ENCODE results near the gene KNL1. TPM values are rescaled to one million over a fixed set of nuclear protein-coding genes. Genes with fewer than 3 reads are reported as not detected.

Gene KNL1
- total and polyA plus RNA-seq, 10 of the 15 experiments (the other 5 are each of a cell fraction or from before 2014, with no cell fraction given), result 10.9 to 55.5 (median 28.4) TPM

DNA sequence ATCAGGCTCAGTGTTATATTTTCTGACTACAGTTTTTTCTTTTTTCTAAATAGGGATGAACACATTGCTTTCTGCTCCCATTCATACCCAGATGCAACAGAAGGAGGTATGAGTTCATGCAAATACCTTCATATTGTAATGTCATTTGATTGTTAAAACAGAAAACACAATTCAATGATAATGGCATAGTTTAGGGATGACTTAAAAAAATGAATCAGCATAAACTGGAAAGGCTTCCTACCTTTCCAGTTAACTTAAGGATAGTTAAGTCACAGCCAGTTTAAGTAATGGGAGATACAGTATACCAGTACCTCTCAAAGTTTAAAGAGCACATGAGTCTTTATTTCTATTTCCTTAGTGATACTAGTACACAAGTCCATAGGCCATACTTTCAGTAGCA is 24.9 kb downstream of the KNL1 start:
- H3K4me1 ChIP-seq (ENCODE audit: control insufficient read depth, insufficient read depth, low read length), result no peaks in the 10 kb centered on the region
- no peak for FAIRE-seq
- ChIA-PET SMC1A (ENCODE audit: uncharacterized antibody, unreplicated experiment) (no interaction called here), POLR2A (no interaction called here), CTCF (no interaction called here), RAD21 (ENCODE audit: unreplicated experiment) (no interaction called here)
- no peaks in the 10 kb centered on the region for H3K27me3 ChIP-seq (replicated peaks in 1 of 2; ENCODE audit: control insufficient read depth in 2 of 2, insufficient read depth in 2 of 2, low read length in 1 of 2)
- DNase-seq (ENCODE audit: low read depth, low spot score), result no peak
- intact Hi-C loops (cut with micrococcal nuclease; ENCODE audit: unreplicated experiment) (no loop called here), in situ Hi-C loops (cut with MboI) (no loop called here)
- no peaks in the 10 kb centered on the region for H3K9me3 ChIP-seq (replicated peaks; ENCODE audit: control insufficient read depth, insufficient read depth, low read length)
- TF ChIP-seq TCF3 (IDR thresholded peaks at IDR 0.05; ENCODE audit: borderline replicate concordance, insufficient read depth, low read depth, low read length), result no peak
- TF ChIP-seq PAX8 (IDR thresholded peaks at IDR 0.05), result no peak
- TF ChIP-seq RBBP5 (conservative IDR thresholded peaks at IDR 0.05), result no peak
- TF ChIP-seq USF2 (IDR thresholded peaks at IDR 0.05; ENCODE audit: borderline replicate concordance, low read depth, low read length), result no peak
- TF ChIP-seq RB1 (IDR thresholded peaks at IDR 0.05; ENCODE audit: borderline replicate concordance), result no peak
- no TSS peak for BruUV-seq (replicated peaks)
- no peak overlapping the region for H3K4me3 ChIP-seq
- H3K27ac ChIP-seq (ENCODE audit: control insufficient read depth, insufficient read depth), result no peak overlapping the region
- H3K36me3 ChIP-seq (ENCODE audit: control insufficient read depth in 2 of 2, insufficient read depth in 2 of 2, low read length in 1 of 2), result peaks cover 0 to 14% of the 10 kb centered on the region in 2 experiments; a peak in 3 of 4 replicates
- no peak for ATAC-seq
- no peak overlapping the region for H3K4me2 ChIP-seq (ENCODE audit: control insufficient read depth, insufficient read depth)
- no peak overlapping the region for H2AFZ ChIP-seq (ENCODE audit: control insufficient read depth, low read depth, low read length)
- H3K9ac ChIP-seq (ENCODE audit: control insufficient read depth, insufficient read depth, low read length), result no peak overlapping the region
- no peaks in the 10 kb centered on the region for H3K79me2 ChIP-seq (ENCODE audit: control insufficient read depth, insufficient read depth, low read length)
- H4K20me1 ChIP-seq (ENCODE audit: control insufficient read depth, insufficient read depth), result no peaks in the 10 kb centered on the region

- WGBS (ENCODE audit: insufficient coverage, insufficient replicate concordance, low lambda C conversion rate, missing lambda C conversion rate), result 100% methylated on average over 2 of the region's 2 CpGs
- ChIA-PET SMC1A (ENCODE audit: uncharacterized antibody, unreplicated experiment) (interaction anchor here (0.6 to 2.4 kb wide), 6 partner anchors 18 to 104 kb away, joined by 3 to 7 read pairs (median 3); partner anchors contain the start of gene CCDC32), RAD21 (ENCODE audit: unreplicated experiment) (no interaction called here), POLR2A (no interaction called here), CTCF (interaction anchor here (0.8 to 2.9 kb wide), 3 partner anchors 14 to 34 kb away, joined by 3 to 8 read pairs (median 4); no protein-coding TSS in a partner anchor)
- intact Hi-C loops (cut with micrococcal nuclease; ENCODE audit: unreplicated experiment) (no loop called here), in situ Hi-C loops (cut with MboI) (no loop called here)
- Histone ChIP-seq H3K4me3 (no peak overlapping the region), H3K36me3 (ENCODE audit: control insufficient read depth in 2 of 2, insufficient read depth in 2 of 2, low read length in 1 of 2) (peaks cover 0 to 14% of the 10 kb centered on the region in 2 experiments; a peak in 3 of 4 replicates), H4K20me1 (ENCODE audit: control insufficient read depth, insufficient read depth) (no peaks in the 10 kb centered on the region), H3K4me1 (ENCODE audit: control insufficient read depth, insufficient read depth, low read length) (no peaks in the 10 kb centered on the region), H2AFZ (ENCODE audit: control insufficient read depth, low read depth, low read length) (no peak overlapping the region), H3K4me2 (ENCODE audit: control insufficient read depth, insufficient read depth) (no peak overlapping the region), H3K9me3 (replicated peaks; ENCODE audit: control insufficient read depth, insufficient read depth, low read length) (no peaks in the 10 kb centered on the region), H3K79me2 (ENCODE audit: control insufficient read depth, insufficient read depth, low read length) (no peaks in the 10 kb centered on the region), H3K9ac (ENCODE audit: control insufficient read depth, insufficient read depth, low read length) (no peak overlapping the region), H3K27ac (ENCODE audit: control insufficient read depth, insufficient read depth) (no peak overlapping the region), H3K27me3 (replicated peaks in 1 of 2; ENCODE audit: control insufficient read depth in 2 of 2, insufficient read depth in 2 of 2, low read length in 1 of 2) (no peaks in the 10 kb centered on the region)
- FAIRE-seq, result no peak
- DNase-seq (ENCODE audit: low read depth, low spot score), result no peak
- no peak for ATAC-seq
- BruUV-seq (replicated peaks), result no TSS peak
- TF ChIP-seq ZNF592 (IDR thresholded peaks at IDR 0.05) (no peak), JUNB (IDR thresholded peaks at IDR 0.05) (no peak), TCF12 (IDR thresholded peaks at IDR 0.05; ENCODE audit: low read depth, low read length) (no peak), KLF5 (IDR thresholded peaks at IDR 0.05; ENCODE audit: partially characterized antibody) (no peak), IKZF2 (IDR thresholded peaks at IDR 0.05) (no peak), CREB1 (IDR thresholded peaks at IDR 0.05; ENCODE audit: low read depth) (no peak), BMI1 (IDR thresholded peaks at IDR 0.05; ENCODE audit: borderline replicate concordance) (no peak)
- TF ChIP-seq, protein P1, sequence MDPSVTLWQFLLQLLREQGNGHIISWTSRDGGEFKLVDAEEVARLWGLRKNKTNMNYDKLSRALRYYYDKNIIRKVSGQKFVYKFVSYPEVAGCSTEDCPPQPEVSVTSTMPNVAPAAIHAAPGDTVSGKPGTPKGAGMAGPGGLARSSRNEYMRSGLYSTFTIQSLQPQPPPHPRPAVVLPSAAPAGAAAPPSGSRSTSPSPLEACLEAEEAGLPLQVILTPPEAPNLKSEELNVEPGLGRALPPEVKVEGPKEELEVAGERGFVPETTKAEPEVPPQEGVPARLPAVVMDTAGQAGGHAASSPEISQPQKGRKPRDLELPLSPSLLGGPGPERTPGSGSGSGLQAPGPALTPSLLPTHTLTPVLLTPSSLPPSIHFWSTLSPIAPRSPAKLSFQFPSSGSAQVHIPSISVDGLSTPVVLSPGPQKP (IDR thresholded peaks at IDR 0.05; ENCODE audit: low read depth, low read length), result no peak
These were observed 29.3 kb downstream of the KNL1 start for GRCh38 chr15:40623361-40623760.

Measured in GM12878 (cell line).